ENCODE data around the gene FAM118B. TPM values are rescaled to one million over a fixed set of nuclear protein-coding genes. Genes with fewer than 3 reads are reported as not detected.

The FAM118B gene
- total and polyA plus RNA-seq, 2 of the 8 experiments (the other 6 are each of a cell fraction or from before 2014, with no cell fraction given), result 25.3 to 48.3 TPM

GRCh38 chr11:126211236-126212088 lies at the start of gene FAM118B, which contains the start of gene RPUSD4 (continued):
- TF ChIP-seq CHD7 (IDR thresholded peaks at IDR 0.05; ENCODE audit: insufficient replicate concordance, low read length) (no peak), PHF8 (conservative IDR thresholded peaks at IDR 0.05; ENCODE audit: low read depth, low read length) (peak; percentile 93), HDAC6 (IDR thresholded peaks at IDR 0.05; ENCODE audit: low read depth, low read length) (no peak), RNF2 (IDR thresholded peaks at IDR 0.05; ENCODE audit: borderline replicate concordance, low read depth, low read length, missing control alignments, poor library complexity, severe bottlenecking) (no peak), POLR2AphosphoS5 (IDR thresholded peaks at IDR 0.05; ENCODE audit: low read depth, low read length) (peak; percentile 87), GTF2F1 (IDR thresholded peaks at IDR 0.05; ENCODE audit: borderline replicate concordance, low read depth, low read length) (no peak; the same call in 1 of the 2 replicates), GABPA (IDR thresholded peaks at IDR 0.05; ENCODE audit: borderline replicate concordance, insufficient read depth, low read length) (no peak), SUZ12 (IDR thresholded peaks at IDR 0.05; ENCODE audit: low read length) (no peak)
